HAP-1 (cell line): Measurements from ENCODE around the gene RAB6B.
A peak's percentile ranks its signal among the peaks of the same experiment; 100 is the strongest.

Experiments used
- DNase-seq, 2 experiments: peaks; one replicate each; pipeline ENCODE4 v3.0.0-alpha.2; 2016 to 2020; ENCODE audit warnings: low spot score in 2 of 2
- H3K27me3 ChIP-seq: fragments of 250-450 bp; sonication (Bioruptor Pico); 2 replicates; pipeline ENCODE4 v1.5.1; 2020; ENCODE audit warnings: low read depth, mild to moderate bottlenecking, moderate library complexity
- H3K36me3 ChIP-seq: fragments of 250-450 bp; sonication (Bioruptor Pico); replicated peaks from 2 replicates; pipeline ENCODE4 v1.5.1; 2020; ENCODE audit warnings: mild to moderate bottlenecking
- H3K4me1 ChIP-seq: fragments of 250-450 bp; sonication (Bioruptor Pico); 2 replicates; pipeline ENCODE4 v1.5.1; 2020; ENCODE audit warnings: mild to moderate bottlenecking
- H3K4me3 ChIP-seq: fragments of 250-450 bp; sonication (Bioruptor Pico); 2 replicates; pipeline ENCODE4 v1.5.1; 2020; ENCODE audit warnings: mild to moderate bottlenecking, moderate library complexity
- H3K9me3 ChIP-seq: fragments of 250-450 bp; sonication (Bioruptor Pico); 2 replicates; pipeline ENCODE4 v1.5.1; 2020; ENCODE audit warnings: mild to moderate bottlenecking, moderate library complexity
- in situ Hi-C: fragments of 300-500 bp; cut with MboI; formaldehyde crosslinking; loops from 3 replicates; pipeline ENCODE4 v1.14.3; 2020; ENCODE audit warnings: low sequenced_read_pairs, inconsistent platforms, mixed read lengths

RAB6B gene

GRCh38 chr3:133815386-133815785 lies 80.3 kb downstream of the RAB6B start:
- no peak for DNase-seq
- Histone ChIP-seq H3K4me1 (no peaks in the 10 kb centered on the region; the same call in 1 of the 2 replicates), H3K27me3 (no peaks in the 10 kb centered on the region), H3K36me3 (peaks cover 63% of the 10 kb centered on the region), H3K4me3 (no peak overlapping the region), H3K9me3 (no peaks in the 10 kb centered on the region)
- in situ Hi-C loops = no loop called here

DNA sequence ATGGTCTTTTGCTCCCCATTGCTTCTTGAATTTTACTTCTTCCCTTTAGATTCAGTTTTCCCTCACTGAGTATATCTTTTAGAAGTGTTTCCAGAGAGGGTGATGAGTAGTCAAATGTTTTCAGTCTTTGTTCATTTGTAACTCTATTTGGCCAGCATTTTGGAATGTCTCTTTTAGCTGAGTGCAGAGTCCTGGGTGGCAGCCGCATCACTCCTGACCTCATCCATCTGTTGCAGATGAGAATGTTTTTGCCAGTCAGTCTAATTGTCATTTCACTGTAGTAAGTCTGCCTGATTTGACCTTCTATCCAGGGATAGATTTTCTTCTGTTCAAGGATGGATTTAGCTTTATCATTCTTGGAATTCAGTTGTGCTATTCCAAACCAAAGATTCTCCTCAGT lies 82.8 kb downstream of the RAB6B start:
- H3K27me3 ChIP-seq = no peaks in the 10 kb centered on the region
- in situ Hi-C loops = no loop called here
- H3K9me3 ChIP-seq = no peaks in the 10 kb centered on the region
- H3K4me1 ChIP-seq = no peaks in the 10 kb centered on the region; the same call in 1 of the 2 replicates
- DNase-seq = no peak
- no peak overlapping the region for H3K4me3 ChIP-seq
- H3K36me3 ChIP-seq = peaks cover 67% of the 10 kb centered on the region

DNA sequence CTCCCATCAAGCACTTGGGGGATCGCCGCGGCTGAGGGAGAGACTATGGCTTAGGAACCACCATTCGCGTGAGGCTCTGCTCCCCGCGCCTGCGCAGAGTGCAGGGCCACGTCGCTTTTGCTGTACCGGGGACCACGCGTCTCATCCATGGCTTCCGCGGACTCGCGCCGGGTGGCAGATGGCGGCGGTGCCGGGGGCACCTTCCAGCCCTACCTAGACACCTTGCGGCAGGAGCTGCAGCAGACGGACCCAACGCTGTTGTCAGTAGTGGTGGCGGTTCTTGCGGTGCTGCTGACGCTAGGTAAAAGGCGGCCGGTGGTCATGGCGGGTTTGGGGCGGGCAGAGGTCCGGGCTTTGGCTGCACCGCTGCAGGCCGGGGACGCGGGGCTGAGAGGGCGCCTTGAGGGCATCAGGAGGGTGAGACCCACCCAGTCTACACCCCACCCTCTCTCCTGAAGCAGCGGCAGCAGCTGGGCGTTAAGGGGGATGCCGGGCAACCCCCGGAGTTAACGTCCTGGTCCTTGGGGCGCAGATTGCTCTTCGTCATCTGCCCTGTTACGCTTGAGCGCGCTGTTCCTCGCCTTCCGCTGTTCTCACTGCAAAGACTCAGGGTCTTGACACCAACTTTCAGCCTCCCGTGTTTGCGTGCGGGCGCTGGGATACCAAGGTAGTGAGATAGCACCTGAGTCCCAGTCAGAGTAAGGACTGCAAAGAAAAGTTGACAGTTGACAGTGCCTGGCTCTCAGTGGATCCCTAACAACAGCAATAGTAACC lies 89.8 kb downstream of the RAB6B start, which contains the start of gene SRPRB:
Gene SRPRB, plus strand, starts transcription at position 114 of the 774 bp plus-strand sequence. Its CDS starts 34 bp downstream, at position 148.
- peaks cover 5% of the 10 kb centered on the region for H3K4me1 ChIP-seq
- no peaks in the 10 kb centered on the region for H3K9me3 ChIP-seq
- peak; percentile 93 to 94 for DNase-seq
- H3K4me3 ChIP-seq = peak within 1 kb of the TSS; percentile 88
- H3K27me3 ChIP-seq = no peaks in the 10 kb centered on the region
- peaks cover 34% of the 10 kb centered on the region for H3K36me3 ChIP-seq
- in situ Hi-C loops = loop anchor here (10.0 kb wide), 1 partner anchor 141 kb away; the partner anchor contains the start of gene TOPBP1

DNA sequence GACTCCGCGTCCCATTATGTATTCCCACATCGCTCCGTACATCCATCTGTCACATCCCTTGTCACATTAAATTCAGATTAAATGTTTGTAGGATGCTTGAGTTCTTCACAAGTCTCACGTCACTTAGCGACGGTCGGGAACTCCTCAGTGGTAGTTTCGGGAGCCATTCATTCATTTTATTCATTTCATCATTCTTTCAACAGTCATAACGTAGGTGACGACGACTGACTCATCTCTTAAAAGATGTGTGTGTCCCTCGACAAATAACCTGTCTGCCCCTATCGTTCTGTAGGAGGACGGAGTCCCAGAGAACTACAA lies 90.3 kb downstream of the RAB6B start:
- Histone ChIP-seq H3K36me3 (peaks cover 28% of the 10 kb centered on the region), H3K4me1 (peaks cover 5% of the 10 kb centered on the region), H3K4me3 (peak overlapping the region; percentile 88), H3K9me3 (no peaks in the 10 kb centered on the region), H3K27me3 (no peaks in the 10 kb centered on the region)
- DNase-seq = no peak
- in situ Hi-C loops = loop anchor here (10.0 kb wide), 1 partner anchor 141 kb away; the partner anchor contains the start of gene TOPBP1

DNA sequence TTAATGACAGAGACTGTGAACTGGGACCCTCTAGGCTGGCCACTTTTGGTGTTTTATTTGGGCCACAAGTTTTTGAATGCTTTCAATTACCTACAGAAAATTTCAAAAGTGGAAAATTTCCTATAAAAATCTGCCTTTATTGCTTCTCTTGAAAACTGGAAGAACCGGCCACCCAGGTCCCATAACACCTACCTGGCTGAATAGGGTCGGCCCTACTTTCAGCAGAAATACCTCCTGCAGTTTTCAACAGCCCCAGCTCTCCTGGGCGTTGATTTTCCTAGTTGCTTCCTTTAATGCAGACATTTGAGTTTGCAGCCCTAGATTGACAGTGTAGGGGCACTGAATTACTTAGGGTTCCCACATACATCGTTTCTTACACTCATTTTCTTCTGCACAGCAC lies 90.8 kb downstream of the RAB6B start:
- in situ Hi-C loops = loop anchor here (10.0 kb wide), 1 partner anchor 140 kb away; the partner anchor contains the start of gene TOPBP1
- peaks cover 24% of the 10 kb centered on the region for H3K36me3 ChIP-seq
- H3K9me3 ChIP-seq = no peaks in the 10 kb centered on the region
- H3K4me3 ChIP-seq = no peak overlapping the region
- DNase-seq = no peak
- H3K27me3 ChIP-seq = no peaks in the 10 kb centered on the region
- peaks cover 5% of the 10 kb centered on the region for H3K4me1 ChIP-seq

- Histone ChIP-seq H3K4me1 (peaks cover 5% of the 10 kb centered on the region), H3K36me3 (peaks cover 11% of the 10 kb centered on the region), H3K4me3 (no peak overlapping the region), H3K9me3 (no peaks in the 10 kb centered on the region), H3K27me3 (no peaks in the 10 kb centered on the region; the same call in 1 of the 2 replicates)
- in situ Hi-C loops = loop anchor here (10.0 kb wide), 1 partner anchor 139 kb away; the partner anchor contains the start of gene TOPBP1
- DNase-seq = no peak
These were observed 92.2 kb downstream of the RAB6B start for GRCh38 chr3:133803469-133803868.

DNA sequence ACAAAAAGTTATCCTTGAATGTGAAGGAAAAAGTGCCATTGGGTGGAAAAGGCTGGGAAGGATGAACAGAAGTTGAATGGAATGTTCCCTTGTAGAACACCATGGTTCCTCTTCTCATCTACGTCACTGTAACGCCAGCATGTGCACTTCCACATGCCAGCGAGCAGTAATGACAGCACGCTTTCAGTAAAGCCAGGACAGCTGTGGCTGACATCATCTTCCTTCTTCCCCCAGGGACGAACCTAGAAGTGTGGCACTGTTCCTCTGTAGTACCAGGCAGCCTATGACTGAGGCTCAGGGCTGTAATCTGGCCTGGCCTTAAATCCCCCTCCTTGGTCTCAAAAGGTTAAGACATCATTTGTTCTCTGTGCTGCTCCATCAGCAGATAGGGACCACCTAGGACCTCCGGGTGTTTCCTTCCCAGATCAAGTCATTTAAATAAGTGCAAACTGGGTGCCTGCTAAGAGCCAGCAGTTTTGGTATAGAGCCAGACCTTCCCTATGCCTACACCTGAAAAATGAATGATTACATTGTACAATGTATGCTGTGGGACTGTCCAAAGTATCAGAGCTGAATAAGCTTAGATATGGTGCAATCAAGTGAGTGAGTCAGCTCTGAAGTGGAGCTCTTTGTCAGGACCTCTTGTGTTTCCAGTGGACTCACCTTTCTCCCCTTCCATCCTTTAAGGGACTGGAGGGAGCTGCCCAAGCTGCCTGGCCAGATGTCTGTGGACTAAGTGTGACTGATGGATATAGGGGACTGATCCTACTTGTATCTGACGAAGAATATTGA lies 95.7 kb downstream of the RAB6B start:
- in situ Hi-C loops = loop anchor here (10.0 kb wide), 1 partner anchor 135 kb away; the partner anchor contains the start of gene TOPBP1
- Histone ChIP-seq H3K4me1 (no peaks in the 10 kb centered on the region), H3K4me3 (no peak overlapping the region), H3K9me3 (no peaks in the 10 kb centered on the region), H3K27me3 (peaks cover 5% of the 10 kb centered on the region; the same call in 1 of the 2 replicates), H3K36me3 (no peaks in the 10 kb centered on the region)
- no peak for DNase-seq

GRCh38 chr3:133797396-133798105 lies 98.1 kb downstream of the RAB6B start:
- H3K9me3 ChIP-seq = peaks cover 1% of the 10 kb centered on the region; the same call in 1 of the 2 replicates
- DNase-seq = no peak
- in situ Hi-C loops = no loop called here
- peaks cover 5% of the 10 kb centered on the region; the same call in 1 of the 2 replicates for H3K27me3 ChIP-seq
- no peaks in the 10 kb centered on the region for H3K36me3 ChIP-seq
- no peaks in the 10 kb centered on the region for H3K4me1 ChIP-seq
- no peak overlapping the region for H3K4me3 ChIP-seq

DNA sequence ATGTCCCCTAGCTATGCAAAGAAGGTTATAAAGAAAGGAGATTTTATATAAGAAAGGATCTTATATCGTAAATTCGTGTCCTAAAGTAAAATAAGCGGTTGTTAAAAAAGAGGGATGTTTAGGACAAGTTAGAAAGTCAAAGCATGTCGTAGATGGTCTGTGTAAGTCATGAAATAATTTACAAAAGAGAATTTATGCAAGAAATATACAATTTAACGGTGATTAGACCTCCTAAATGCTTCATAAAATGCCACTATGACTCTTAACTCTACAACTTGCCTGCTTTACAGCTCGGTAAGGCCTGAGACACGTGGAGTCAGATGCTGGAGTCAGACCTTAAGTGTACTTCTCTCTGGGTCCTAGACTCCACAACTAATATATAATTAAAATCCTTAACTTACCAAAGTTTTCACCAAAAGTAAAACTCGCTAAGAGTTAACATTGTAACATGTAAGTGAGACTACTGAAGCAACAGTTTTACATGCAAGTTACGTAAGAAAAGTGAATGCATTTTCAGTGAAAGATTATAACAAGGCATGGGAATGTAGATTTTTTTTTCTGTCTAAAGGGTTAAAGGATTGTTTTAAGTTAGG lies 103.4 kb downstream of the RAB6B start:
- no peak for DNase-seq

GRCh38 chr3:133788024-133788423 lies 107.7 kb downstream of the RAB6B start:
- Histone ChIP-seq H3K27me3 (peaks cover 2% of the 10 kb centered on the region; the same call in 1 of the 2 replicates), H3K36me3 (no peaks in the 10 kb centered on the region), H3K4me1 (no peaks in the 10 kb centered on the region), H3K4me3 (no peak overlapping the region), H3K9me3 (peaks cover 15% of the 10 kb centered on the region)
- in situ Hi-C loops = no loop called here
- no peak for DNase-seq

More for the DNA sequence above, 103.4 kb downstream of the RAB6B start:
- Histone ChIP-seq H3K27me3 (peaks cover 2% of the 10 kb centered on the region; the same call in 1 of the 2 replicates), H3K4me1 (no peaks in the 10 kb centered on the region), H3K9me3 (peaks cover 15% of the 10 kb centered on the region), H3K4me3 (no peak overlapping the region), H3K36me3 (no peaks in the 10 kb centered on the region)
- in situ Hi-C loops = no loop called here

- H3K36me3 ChIP-seq = no peaks in the 10 kb centered on the region
- no peaks in the 10 kb centered on the region for H3K9me3 ChIP-seq
These were observed 111.9 kb downstream of the RAB6B start for GRCh38 chr3:133783762-133784161.

DNA sequence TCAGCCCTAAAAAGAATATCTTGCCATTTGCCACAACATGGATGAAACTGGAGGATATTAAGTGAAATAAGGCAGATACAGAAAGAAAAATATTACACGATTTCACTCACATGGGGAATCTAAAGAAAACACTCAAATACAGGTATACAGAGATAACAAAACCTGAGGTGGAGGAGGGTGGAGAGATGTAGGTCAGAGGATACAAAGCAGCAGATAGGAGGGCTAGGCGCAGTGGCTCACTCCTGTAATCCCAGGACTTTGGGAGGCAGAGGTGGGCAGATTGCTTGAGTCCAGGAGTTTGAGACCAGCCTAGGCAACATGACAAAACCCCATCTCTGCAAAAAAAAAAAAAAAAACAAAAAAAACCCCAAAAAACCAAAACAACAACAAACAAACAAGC lies 113.2 kb downstream of the RAB6B start:
- in situ Hi-C loops = no loop called here
- H3K9me3 ChIP-seq = no peaks in the 10 kb centered on the region
- no peaks in the 10 kb centered on the region for H3K4me1 ChIP-seq
- H3K36me3 ChIP-seq = no peaks in the 10 kb centered on the region
- no peaks in the 10 kb centered on the region for H3K27me3 ChIP-seq
- no peak overlapping the region for H3K4me3 ChIP-seq
- no peak for DNase-seq

More at GRCh38 chr3:133783762-133784161, 111.9 kb downstream of the RAB6B start:
- in situ Hi-C loops = no loop called here
- H3K4me1 ChIP-seq = no peaks in the 10 kb centered on the region
- H3K4me3 ChIP-seq = no peak overlapping the region
- DNase-seq = no peak
- no peaks in the 10 kb centered on the region; the same call in 1 of the 2 replicates for H3K27me3 ChIP-seq

- in situ Hi-C loops = no loop called here
- no peak for DNase-seq
- H3K9me3 ChIP-seq = no peaks in the 10 kb centered on the region
- H3K36me3 ChIP-seq = no peaks in the 10 kb centered on the region
- no peak overlapping the region for H3K4me3 ChIP-seq
- H3K4me1 ChIP-seq = no peaks in the 10 kb centered on the region
- H3K27me3 ChIP-seq = no peaks in the 10 kb centered on the region
These were observed 114.1 kb downstream of the RAB6B start for GRCh38 chr3:133781570-133781969.
